ENCODE measurements around the gene MRPS16.
A peak's percentile ranks its signal among the peaks of the same experiment; 100 is the strongest.

The MRPS16 gene

GRCh38 chr10:73228247-73228646 is 24.2 kb downstream of the MRPS16 start:
- in situ Hi-C loops (cut with MboI; ENCODE audit: low sequenced_read_pairs, unreplicated experiment) = no loop called here
- no peak for TF ChIP-seq CTCF (IDR thresholded peaks at IDR 0.05; ENCODE audit: borderline replicate concordance, control extremely low read depth, extremely low read depth, insufficient read depth, missing control alignments)
- no peak for DNase-seq (ENCODE audit: low spot score)

- TF ChIP-seq CTCF (IDR thresholded peaks at IDR 0.05; ENCODE audit: borderline replicate concordance, control extremely low read depth, extremely low read depth, insufficient read depth, missing control alignments) = no peak
- in situ Hi-C loops (cut with MboI; ENCODE audit: low sequenced_read_pairs, unreplicated experiment) = no loop called here
- no peak for DNase-seq (ENCODE audit: low spot score)
These were observed 25.8 kb downstream of the MRPS16 start for GRCh38 chr10:73226663-73227062.

- in situ Hi-C loops (cut with MboI; ENCODE audit: low sequenced_read_pairs, unreplicated experiment) = no loop called here
- DNase-seq (ENCODE audit: low spot score) = no peak
- no peak for TF ChIP-seq CTCF (IDR thresholded peaks at IDR 0.05; ENCODE audit: borderline replicate concordance, control extremely low read depth, extremely low read depth, insufficient read depth, missing control alignments)
These were observed 26.9 kb downstream of the MRPS16 start for GRCh38 chr10:73225518-73225917.

GRCh38 chr10:73220989-73221388 is 31.5 kb downstream of the MRPS16 start:
- in situ Hi-C loops (cut with MboI; ENCODE audit: low sequenced_read_pairs, unreplicated experiment) = no loop called here
- DNase-seq (ENCODE audit: low spot score) = no peak
- no peak for TF ChIP-seq CTCF (IDR thresholded peaks at IDR 0.05; ENCODE audit: borderline replicate concordance, control extremely low read depth, extremely low read depth, insufficient read depth, missing control alignments)

- DNase-seq (ENCODE audit: low spot score) = no peak
- in situ Hi-C loops (cut with MboI; ENCODE audit: low sequenced_read_pairs, unreplicated experiment) = no loop called here
- TF ChIP-seq CTCF (IDR thresholded peaks at IDR 0.05; ENCODE audit: borderline replicate concordance, control extremely low read depth, extremely low read depth, insufficient read depth, missing control alignments) = no peak
These were observed 33.1 kb downstream of the MRPS16 start for GRCh38 chr10:73219384-73219783.

- no peak for DNase-seq (ENCODE audit: low spot score)
- peak; percentile 30 for TF ChIP-seq CTCF (IDR thresholded peaks at IDR 0.05; ENCODE audit: borderline replicate concordance, control extremely low read depth, extremely low read depth, insufficient read depth, missing control alignments)
- in situ Hi-C loops (cut with MboI; ENCODE audit: low sequenced_read_pairs, unreplicated experiment) = no loop called here
These were observed 33.8 kb downstream of the MRPS16 start for GRCh38 chr10:73218431-73219191.
